ENCODE measurements around the gene KMT2C. TPM values are rescaled to one million over a fixed set of nuclear protein-coding genes. Genes with fewer than 3 reads are reported as not detected.

KMT2C gene
- total RNA-seq, 2 experiments from 2014 or later, result 47.5 to 105 TPM

- peaks cover 92% of the 10 kb centered on the region for H3K79me2 ChIP-seq (ENCODE audit: insufficient read depth, low read depth, low read length)
Measured at GRCh38 chr7:152403726-152404125, 32.1 kb downstream of the KMT2C start.

GRCh38 chr7:152402384-152403250 lies 33.2 kb downstream of the KMT2C start:
- DNase-seq (ENCODE audit: low spot score), result no peak
- TF ChIP-seq CTCF (conservative IDR thresholded peaks at IDR 0.05; ENCODE audit: low read length) (no peak), EZH2phosphoT487 (IDR thresholded peaks at IDR 0.05; ENCODE audit: borderline replicate concordance, low read depth, low read length) (no peak)
- CTCF ChIA-PET (ENCODE audit: unreplicated experiment), result no interaction called here
- Histone ChIP-seq H3K9me2 (ENCODE audit: insufficient read depth, low read length) (no peaks in the 10 kb centered on the region), H3K9me3 (ENCODE audit: low read length) (peaks cover 19% of the 10 kb centered on the region; the same call in 1 of the 2 replicates), H3K79me2 (ENCODE audit: insufficient read depth, low read depth, low read length) (peaks cover 93% of the 10 kb centered on the region), H2AFZ (ENCODE audit: low read length) (no peak overlapping the region), H3K4me3 (ENCODE audit: low read depth, low read length, poor library complexity, severe bottlenecking) (no peak overlapping the region), H3K4me1 (ENCODE audit: insufficient read depth, low read length, poor library complexity, severe bottlenecking) (no peaks in the 10 kb centered on the region), H3K27ac (ENCODE audit: low read depth, low read length, poor library complexity, severe bottlenecking) (no peak overlapping the region), H3K36me3 (ENCODE audit: insufficient read depth, low read length) (peaks cover 7% of the 10 kb centered on the region), H3K4me2 (ENCODE audit: low read length) (no peak overlapping the region), H4K20me1 (ENCODE audit: insufficient read depth, low read length) (0 out of 2 replicates have a peak, but pooled peaks cover under 1% of the 10 kb centered on the region)
- POLR2A ChIA-PET, result no interaction called here
- intact Hi-C loops (cut with micrococcal nuclease; ENCODE audit: unreplicated experiment), result no loop called here
- no TSS peak for BruUV-seq (replicated peaks)

More at GRCh38 chr7:152403726-152404125, 32.1 kb downstream of the KMT2C start:
- H3K27ac ChIP-seq (ENCODE audit: low read depth, low read length, poor library complexity, severe bottlenecking), result no peak overlapping the region
- H4K20me1 ChIP-seq (ENCODE audit: insufficient read depth, low read length), result no peaks in the 10 kb centered on the region
- TF ChIP-seq CTCF (conservative IDR thresholded peaks at IDR 0.05; ENCODE audit: low read length), result no peak
- TF ChIP-seq EZH2phosphoT487 (IDR thresholded peaks at IDR 0.05; ENCODE audit: borderline replicate concordance, low read depth, low read length), result no peak
- no peaks in the 10 kb centered on the region for H3K4me1 ChIP-seq (ENCODE audit: insufficient read depth, low read length, poor library complexity, severe bottlenecking)
- BruUV-seq (replicated peaks), result no TSS peak
- no peaks in the 10 kb centered on the region; the same call in 1 of the 2 replicates for H3K36me3 ChIP-seq (ENCODE audit: insufficient read depth, low read length)
- H3K9me3 ChIP-seq (ENCODE audit: low read length), result peaks cover 19% of the 10 kb centered on the region; the same call in 1 of the 2 replicates
- H3K4me3 ChIP-seq (ENCODE audit: low read depth, low read length, poor library complexity, severe bottlenecking), result no peak overlapping the region
- no peak for DNase-seq (ENCODE audit: low spot score)
- H3K4me2 ChIP-seq (ENCODE audit: low read length), result no peak overlapping the region
- ChIA-PET CTCF (ENCODE audit: unreplicated experiment) (no interaction called here), POLR2A (no interaction called here)
- intact Hi-C loops (cut with micrococcal nuclease; ENCODE audit: unreplicated experiment), result no loop called here
- no peak overlapping the region for H2AFZ ChIP-seq (ENCODE audit: low read length)
- H3K9me2 ChIP-seq (ENCODE audit: insufficient read depth, low read length), result no peaks in the 10 kb centered on the region

- POLR2A ChIA-PET, result no interaction called here
- CTCF ChIA-PET (ENCODE audit: unreplicated experiment), result no interaction called here
- DNase-seq (ENCODE audit: low spot score), result no peak
- Histone ChIP-seq H2AFZ (ENCODE audit: low read length) (no peak overlapping the region), H3K27ac (ENCODE audit: low read depth, low read length, poor library complexity, severe bottlenecking) (no peak overlapping the region), H3K4me2 (ENCODE audit: low read length) (no peak overlapping the region), H3K79me2 (ENCODE audit: insufficient read depth, low read depth, low read length) (peaks cover 93% of the 10 kb centered on the region), H3K36me3 (ENCODE audit: insufficient read depth, low read length) (peaks cover 11% of the 10 kb centered on the region), H4K20me1 (ENCODE audit: insufficient read depth, low read length) (peaks cover 9% of the 10 kb centered on the region; the same call in 1 of the 2 replicates), H3K9me2 (ENCODE audit: insufficient read depth, low read length) (no peaks in the 10 kb centered on the region), H3K4me3 (ENCODE audit: low read depth, low read length, poor library complexity, severe bottlenecking) (no peak overlapping the region), H3K4me1 (ENCODE audit: insufficient read depth, low read length, poor library complexity, severe bottlenecking) (no peaks in the 10 kb centered on the region), H3K9me3 (ENCODE audit: low read length) (peaks cover 13% of the 10 kb centered on the region; the same call in 1 of the 2 replicates)
- TF ChIP-seq EZH2phosphoT487 (IDR thresholded peaks at IDR 0.05; ENCODE audit: borderline replicate concordance, low read depth, low read length) (no peak), CTCF (conservative IDR thresholded peaks at IDR 0.05; ENCODE audit: low read length) (no peak)
- BruUV-seq (replicated peaks), result no TSS peak
- intact Hi-C loops (cut with micrococcal nuclease; ENCODE audit: unreplicated experiment), result no loop called here
Measured at GRCh38 chr7:152399344-152399743, 36.5 kb downstream of the KMT2C start.

Data from OCI-LY7 (cell line).